ENCODE results near the gene ARHGAP15.

The ARHGAP15 gene

GRCh38 chr2:143434445-143434844 lies 305.2 kb downstream of the ARHGAP15 start:
- no peak for TF ChIP-seq CTCF (IDR thresholded peaks at IDR 0.05; ENCODE audit: control insufficient read depth, insufficient read depth, low read depth, low read length, missing control alignments)
- no peak for DNase-seq (ENCODE audit: low read depth)
- no peak overlapping the region for H3K4me3 ChIP-seq (ENCODE audit: control insufficient read depth, low read depth, low read length)

GRCh38 chr2:143435131-143435530 lies 305.9 kb downstream of the ARHGAP15 start:
- TF ChIP-seq CTCF (IDR thresholded peaks at IDR 0.05; ENCODE audit: control insufficient read depth, insufficient read depth, low read depth, low read length, missing control alignments) = no peak
- no peak overlapping the region for H3K4me3 ChIP-seq (ENCODE audit: control insufficient read depth, low read depth, low read length)
- DNase-seq (ENCODE audit: low read depth) = no peak

GRCh38 chr2:143436951-143437350 lies 307.7 kb downstream of the ARHGAP15 start:
- no peak for TF ChIP-seq CTCF (IDR thresholded peaks at IDR 0.05; ENCODE audit: control insufficient read depth, insufficient read depth, low read depth, low read length, missing control alignments)
- H3K4me3 ChIP-seq (ENCODE audit: control insufficient read depth, low read depth, low read length) = no peak overlapping the region
- no peak for DNase-seq (ENCODE audit: low read depth)

- no peak for DNase-seq (ENCODE audit: low read depth)
- H3K4me3 ChIP-seq (ENCODE audit: control insufficient read depth, low read depth, low read length) = no peak overlapping the region
- TF ChIP-seq CTCF (IDR thresholded peaks at IDR 0.05; ENCODE audit: control insufficient read depth, insufficient read depth, low read depth, low read length, missing control alignments) = no peak
Observed at GRCh38 chr2:143440411-143441012, 311.3 kb downstream of the ARHGAP15 start.

- TF ChIP-seq CTCF (IDR thresholded peaks at IDR 0.05; ENCODE audit: control insufficient read depth, insufficient read depth, low read depth, low read length, missing control alignments) = no peak
- DNase-seq (ENCODE audit: low read depth) = no peak
- no peak overlapping the region for H3K4me3 ChIP-seq (ENCODE audit: control insufficient read depth, low read depth, low read length)
Observed at GRCh38 chr2:143442193-143442592, 313.0 kb downstream of the ARHGAP15 start.

- no peak overlapping the region for H3K4me3 ChIP-seq (ENCODE audit: control insufficient read depth, low read depth, low read length)
- peak; percentile 54 for DNase-seq (ENCODE audit: low read depth)
- TF ChIP-seq CTCF (IDR thresholded peaks at IDR 0.05; ENCODE audit: control insufficient read depth, insufficient read depth, low read depth, low read length, missing control alignments) = no peak
Observed at GRCh38 chr2:143451642-143452281, 322.5 kb downstream of the ARHGAP15 start.

All from AG09309 (cell line).